Psoas muscle (tissue), 8 donors: ENCODE results near the gene STAMBPL1. TPM values are rescaled to one million over a fixed set of nuclear protein-coding genes. Genes with fewer than 3 reads are reported as not detected.
A peak's percentile ranks its signal among the peaks of the same experiment; 100 is the strongest.

Experiments used
- ATAC-seq, 4 donors: fragments of 200-7000 bp; cut with Tn5 transposase; one replicate each; pipeline ENCODE4 v1.9.1; 2020; ENCODE audit warnings: moderate library complexity in 3 of 4, mild to moderate bottlenecking in 2 of 4
- DNase-seq, 2 donors: peaks; one replicate each; pipeline ENCODE4 v3.0.0-alpha.2; 2020
- H3K27ac ChIP-seq: fragments of 200-600 bp; one replicate; pipeline ENCODE4 v1.8.0; 2022
- H3K27me3 ChIP-seq, 3 donors: fragments of 200-600 bp in 1 of 3; one replicate each; pipeline versions ENCODE4 v1.6.1 to v1.8.0; 2013 to 2022; ENCODE audit warnings: low read length in 2 of 3, mild to moderate bottlenecking in 2 of 3, moderate library complexity in 1 of 3; ENCODE audit not compliant: insufficient read depth in 3 of 3
- H3K36me3 ChIP-seq, 2 donors: fragments of 200-600 bp in 1 of 2; one replicate each; pipeline versions ENCODE4 v1.6.1 to v1.8.0; 2013 to 2022; ENCODE audit warnings: low read depth in 1 of 2, mild to moderate bottlenecking in 1 of 2, moderate library complexity in 1 of 2; ENCODE audit not compliant: insufficient read depth in 1 of 2
- H3K4me1 ChIP-seq: fragments of 200-600 bp; one replicate; pipeline ENCODE4 v1.8.0; 2022
- H3K4me3 ChIP-seq: fragments of 200-600 bp; one replicate; pipeline ENCODE4 v1.8.0; 2022; ENCODE audit warnings: mild to moderate bottlenecking
- H3K9me3 ChIP-seq: fragments of 200-600 bp; one replicate; pipeline ENCODE4 v1.8.0; 2022
- CTCF ChIP-seq: fragments of 200-600 bp; IDR thresholded peaks from one replicate; pipeline ENCODE4 v1.8.0; 2022; ENCODE audit warnings: antibody characterized with exemption
- WGBS, 3 donors: extraction: QIAGEN DNeasy Blood & Tissue Kit; methylation state at CpG; one replicate each; pipeline versions ENCODE4 v1.1.6 to v1.1.7; 2013; 5-methylcytosine and 5-hydroxymethylcytosine counted together
- intact Hi-C, 2 donors: fragments of 100-400 bp; cut with DNase I; formaldehyde crosslinking; loops; one replicate each; pipeline versions ENCODE4 v1.11.0 to v1.14.2; 2022
- polyA plus RNA-seq, 3 donors: library from polyadenylated mRNA; stranded (reverse); fragments of 200-250 nt; gene quantifications; one replicate each; pipeline ENCODE4 v1.2.3, GENCODE V29; 2013
- total RNA-seq, 4 donors: library from RNA; stranded (reverse); fragmentation: NEBNext Ultra II Directional in 2 of 4; extraction: Animal tissue kit (Norgen Biotek cat#: 25700) in 2 of 4; gene quantifications; one replicate each; pipeline versions ENCODE4 v1.2.1 to v1.2.4, GENCODE V29; 2021 to 2023
- donor health status: healthy with polysubstance abuse.
- donor health status: DM: no; HTN: no; CAD: no; lungs with moderate emphysema.
- donor health status: Bipolar disorder and iron deficiency.
- donor health status: healthy.
- donor health status: DM: yes; HTN: yes; CAD: no.
- donor health status: DM: no; HTN: no; CAD: no.
- donor health status: DM: no; HTN: no; CAD: no.
- donor health status: DM: yes; HTN: yes; CAD: no.

Gene STAMBPL1
- total and polyA plus RNA-seq, 7 donors, result 0.23 to 1.4 (median 0.92) TPM

GRCh38 chr10:88893611-88894010, 13.6 kb downstream of the STAMBPL1 start:
- Histone ChIP-seq H3K9me3 (no peaks in the 10 kb centered on the region), H3K4me3 (no peak overlapping the region), H3K27ac (peak overlapping the region; percentile 30), H3K27me3 (no peaks in the 10 kb centered on the region), H3K36me3 (no peaks in the 10 kb centered on the region), H3K4me1 (no peaks in the 10 kb centered on the region)
- intact Hi-C loops, result no loop called here
- no peak for DNase-seq
- ATAC-seq, result peak; percentile 19 to 51 (median 50)
- no peak for TF ChIP-seq CTCF
- WGBS, 3 donors, result 33 to 53% (median 33%) methylated on average over 3 of the region's 3 CpGs

GRCh38 chr10:88895250-88895649, 15.2 kb downstream of the STAMBPL1 start:
- H3K4me1 ChIP-seq, result no peaks in the 10 kb centered on the region
- TF ChIP-seq CTCF, result no peak
- H3K27ac ChIP-seq, result no peak overlapping the region
- no peaks in the 10 kb centered on the region for H3K36me3 ChIP-seq
- intact Hi-C loops, result no loop called here
- H3K27me3 ChIP-seq, result no peaks in the 10 kb centered on the region
- H3K4me3 ChIP-seq, result no peak overlapping the region
- ATAC-seq, result no peak
- WGBS, 3 donors, result 44 to 63% (median 54%) methylated on average over 1 of the region's 1 CpG
- no peaks in the 10 kb centered on the region for H3K9me3 ChIP-seq
- DNase-seq, result no peak

- no peak for TF ChIP-seq CTCF
- Histone ChIP-seq H3K36me3 (no peaks in the 10 kb centered on the region), H3K27ac (peak overlapping the region; percentile 19), H3K27me3 (no peaks in the 10 kb centered on the region), H3K4me3 (no peak overlapping the region), H3K9me3 (no peaks in the 10 kb centered on the region), H3K4me1 (no peaks in the 10 kb centered on the region)
- intact Hi-C loops, result no loop called here
- DNase-seq, result no peak
- WGBS, 3 donors, result 35 to 47% (median 42%) methylated on average over 4 of the region's 4 CpGs
- ATAC-seq, result no peak
Measured at GRCh38 chr10:88896372-88896993, 16.4 kb downstream of the STAMBPL1 start.

- H3K27me3 ChIP-seq, result no peaks in the 10 kb centered on the region
- intact Hi-C loops, result no loop called here
- DNase-seq (no peak), ATAC-seq (no peak)
- H3K4me1 ChIP-seq, result no peaks in the 10 kb centered on the region
- H3K36me3 ChIP-seq, result no peaks in the 10 kb centered on the region
- H3K27ac ChIP-seq, result peak overlapping the region; percentile 19
- 33 to 48% (median 34%) methylated on average over 8 of the region's 8 CpGs for whole genome bisulfite sequencing, 3 donors
- no peaks in the 10 kb centered on the region for H3K9me3 ChIP-seq
- H3K4me3 ChIP-seq, result no peak overlapping the region
- TF ChIP-seq CTCF, result no peak
Measured at GRCh38 chr10:88896994-88897853, 17.2 kb downstream of the STAMBPL1 start.
